Neutrophil (primary cell): ENCODE results near the gene RRN3.

Source experiments
- H3K27ac ChIP-seq: fragments of 200-600 bp; sonication (generic); 2 replicates; pipeline ENCODE4 v1.5.1; 2016; ENCODE audit warnings: mild to moderate bottlenecking, moderate library complexity
- H3K27me3 ChIP-seq: fragments of 200-600 bp; sonication (generic); 2 replicates; pipeline ENCODE4 v1.6.0; 2016; ENCODE audit warnings: mild to moderate bottlenecking
- H3K36me3 ChIP-seq: fragments of 200-600 bp; sonication (generic); 2 replicates; pipeline ENCODE4 v1.5.1; 2017
- H3K4me1 ChIP-seq, 2 experiments: fragments of 200-600 bp in 1 of 2; sonication (generic) in 1 of 2; 1 replicate in 1 of 2; 2 replicates in 1 of 2; pipeline versions ENCODE4 v1.5.1 to v1.6.1; 2013 to 2016; ENCODE audit warnings: low read depth in 1 of 2, low read length in 1 of 2, mild to moderate bottlenecking in 1 of 2, moderate library complexity in 1 of 2; ENCODE audit not compliant: control insufficient read depth in 1 of 2, insufficient read depth in 1 of 2
- H3K4me3 ChIP-seq, 2 experiments: fragments of 200-600 bp in 1 of 2; sonication (generic) in 1 of 2; 1 replicate in 1 of 2; 2 replicates in 1 of 2; pipeline ENCODE4 v1.5.1; 2013 to 2016; ENCODE audit warnings: low read depth in 1 of 2, low read length in 1 of 2, mild to moderate bottlenecking in 1 of 2, moderate library complexity in 1 of 2
- H3K9me3 ChIP-seq: fragments of 200-600 bp; sonication (generic); 2 replicates; pipeline ENCODE4 v1.5.1; 2016
- TF ChIP-seq, protein P1 (sequence below): fragments of 200-600 bp; sonication (generic); IDR thresholded peaks from 2 replicates; pipeline ENCODE4 v1.5.1; 2016; ENCODE audit warnings: antibody characterized with exemption

The RRN3 gene

GRCh38 chr16:15043344-15043743 is 50.7 kb downstream of the RRN3 start:
- H3K27ac ChIP-seq = no peak overlapping the region
- TF ChIP-seq, protein P1, sequence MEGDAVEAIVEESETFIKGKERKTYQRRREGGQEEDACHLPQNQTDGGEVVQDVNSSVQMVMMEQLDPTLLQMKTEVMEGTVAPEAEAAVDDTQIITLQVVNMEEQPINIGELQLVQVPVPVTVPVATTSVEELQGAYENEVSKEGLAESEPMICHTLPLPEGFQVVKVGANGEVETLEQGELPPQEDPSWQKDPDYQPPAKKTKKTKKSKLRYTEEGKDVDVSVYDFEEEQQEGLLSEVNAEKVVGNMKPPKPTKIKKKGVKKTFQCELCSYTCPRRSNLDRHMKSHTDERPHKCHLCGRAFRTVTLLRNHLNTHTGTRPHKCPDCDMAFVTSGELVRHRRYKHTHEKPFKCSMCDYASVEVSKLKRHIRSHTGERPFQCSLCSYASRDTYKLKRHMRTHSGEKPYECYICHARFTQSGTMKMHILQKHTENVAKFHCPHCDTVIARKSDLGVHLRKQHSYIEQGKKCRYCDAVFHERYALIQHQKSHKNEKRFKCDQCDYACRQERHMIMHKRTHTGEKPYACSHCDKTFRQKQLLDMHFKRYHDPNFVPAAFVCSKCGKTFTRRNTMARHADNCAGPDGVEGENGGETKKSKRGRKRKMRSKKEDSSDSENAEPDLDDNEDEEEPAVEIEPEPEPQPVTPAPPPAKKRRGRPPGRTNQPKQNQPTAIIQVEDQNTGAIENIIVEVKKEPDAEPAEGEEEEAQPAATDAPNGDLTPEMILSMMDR = no peak
- peaks cover 57% of the 10 kb centered on the region for H3K36me3 ChIP-seq
- no peak overlapping the region for H3K4me3 ChIP-seq
- no peaks in the 10 kb centered on the region for H3K4me1 ChIP-seq
- no peaks in the 10 kb centered on the region for H3K9me3 ChIP-seq
- H3K27me3 ChIP-seq = no peaks in the 10 kb centered on the region

GRCh38 chr16:15041271-15042004 is 52.6 kb downstream of the RRN3 start:
- TF ChIP-seq, protein P1 = no peak
- H3K4me1 ChIP-seq = no peaks in the 10 kb centered on the region
- peaks cover 68% of the 10 kb centered on the region for H3K36me3 ChIP-seq
- H3K9me3 ChIP-seq = no peaks in the 10 kb centered on the region
- no peaks in the 10 kb centered on the region for H3K27me3 ChIP-seq
- H3K27ac ChIP-seq = no peak overlapping the region
- H3K4me3 ChIP-seq = no peak overlapping the region

DNA sequence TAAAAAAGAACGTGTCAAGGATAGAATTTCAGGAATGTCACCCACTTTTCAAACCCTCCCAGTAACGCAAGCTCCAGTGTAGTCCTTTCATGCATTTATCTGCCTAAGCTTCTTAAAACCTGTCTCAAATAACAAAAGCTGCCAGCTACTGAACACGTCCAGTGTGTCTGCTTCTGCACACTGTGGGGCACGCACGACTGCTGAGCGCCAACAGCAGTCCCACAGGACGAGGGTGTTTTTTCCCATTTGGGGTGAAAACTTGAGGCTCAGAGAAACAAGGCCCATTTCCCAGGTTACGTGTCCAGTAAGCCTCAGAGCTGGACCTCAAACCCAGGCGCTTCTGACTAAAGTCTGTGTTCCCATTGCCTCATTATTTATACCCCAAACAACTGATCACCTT is 55.4 kb downstream of the RRN3 start:
- TF ChIP-seq, protein P1 = no peak
- Histone ChIP-seq H3K4me3 (no peak overlapping the region), H3K4me1 (no peaks in the 10 kb centered on the region), H3K27me3 (no peaks in the 10 kb centered on the region), H3K36me3 (peaks cover 87% of the 10 kb centered on the region), H3K9me3 (no peaks in the 10 kb centered on the region), H3K27ac (no peak overlapping the region)

DNA sequence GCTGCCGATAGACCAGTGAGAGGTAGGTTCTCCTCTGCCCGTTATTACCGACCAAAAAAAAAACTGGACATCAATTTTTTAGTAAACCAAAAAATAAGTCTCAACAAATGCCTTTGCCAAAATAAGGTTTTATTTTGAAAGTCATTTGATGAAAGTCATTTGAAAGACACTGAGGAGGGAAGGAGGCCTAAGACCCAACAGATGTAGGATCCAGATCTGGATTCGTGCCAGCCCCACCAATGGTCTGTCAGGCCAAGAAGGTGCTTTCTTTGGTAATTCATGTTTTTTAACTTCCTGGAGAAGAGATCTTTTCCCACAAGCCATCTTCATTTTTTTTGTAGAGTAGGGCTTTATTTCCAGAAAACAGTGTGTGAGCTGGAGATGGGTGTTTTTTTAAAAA is 56.3 kb downstream of the RRN3 start:
- Histone ChIP-seq H3K4me3 (no peak overlapping the region), H3K36me3 (peaks cover 89% of the 10 kb centered on the region), H3K27ac (no peak overlapping the region), H3K9me3 (no peaks in the 10 kb centered on the region), H3K27me3 (no peaks in the 10 kb centered on the region), H3K4me1 (no peaks in the 10 kb centered on the region)
- TF ChIP-seq, protein P1 = no peak

DNA sequence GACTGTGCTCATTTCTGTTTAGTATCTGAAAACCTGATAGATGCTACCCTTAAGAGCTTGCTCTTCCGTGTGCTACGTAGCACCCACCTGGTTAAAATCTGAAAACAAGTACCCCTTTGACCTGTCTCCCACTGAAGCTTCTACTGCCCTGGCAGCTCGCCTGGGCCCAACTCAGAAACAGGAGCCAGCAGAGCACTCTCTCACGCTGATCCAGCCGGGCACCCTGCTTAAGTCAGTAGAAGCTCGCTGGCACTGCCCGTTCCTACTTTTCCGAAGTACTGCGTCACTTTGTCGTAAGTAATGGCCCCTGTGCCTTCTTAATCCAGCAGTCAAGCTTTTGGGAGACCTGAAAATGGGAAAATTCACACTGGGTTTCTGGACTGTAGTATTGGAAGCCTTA is 57.1 kb downstream of the RRN3 start:
- no peak overlapping the region for H3K27ac ChIP-seq
- H3K36me3 ChIP-seq = peaks cover 93% of the 10 kb centered on the region
- peaks cover 2% of the 10 kb centered on the region in 2 experiments for H3K4me1 ChIP-seq
- TF ChIP-seq, protein P1 = no peak
- no peaks in the 10 kb centered on the region for H3K9me3 ChIP-seq
- H3K4me3 ChIP-seq = no peak overlapping the region
- no peaks in the 10 kb centered on the region for H3K27me3 ChIP-seq
